ENCODE measurements around the gene NTN5. TPM values are rescaled to one million over a fixed set of nuclear protein-coding genes. Genes with fewer than 3 reads are reported as not detected.
"Not testable (repeated sequence)": the region's sequence is repeated elsewhere in the genome, so short reads cannot be mapped to it uniquely, and the experiment has no call there.

NTN5 gene
- total RNA-seq, 3 donors from 2014 or later = 0.11 to 0.26 (median 0.18) TPM

DNA sequence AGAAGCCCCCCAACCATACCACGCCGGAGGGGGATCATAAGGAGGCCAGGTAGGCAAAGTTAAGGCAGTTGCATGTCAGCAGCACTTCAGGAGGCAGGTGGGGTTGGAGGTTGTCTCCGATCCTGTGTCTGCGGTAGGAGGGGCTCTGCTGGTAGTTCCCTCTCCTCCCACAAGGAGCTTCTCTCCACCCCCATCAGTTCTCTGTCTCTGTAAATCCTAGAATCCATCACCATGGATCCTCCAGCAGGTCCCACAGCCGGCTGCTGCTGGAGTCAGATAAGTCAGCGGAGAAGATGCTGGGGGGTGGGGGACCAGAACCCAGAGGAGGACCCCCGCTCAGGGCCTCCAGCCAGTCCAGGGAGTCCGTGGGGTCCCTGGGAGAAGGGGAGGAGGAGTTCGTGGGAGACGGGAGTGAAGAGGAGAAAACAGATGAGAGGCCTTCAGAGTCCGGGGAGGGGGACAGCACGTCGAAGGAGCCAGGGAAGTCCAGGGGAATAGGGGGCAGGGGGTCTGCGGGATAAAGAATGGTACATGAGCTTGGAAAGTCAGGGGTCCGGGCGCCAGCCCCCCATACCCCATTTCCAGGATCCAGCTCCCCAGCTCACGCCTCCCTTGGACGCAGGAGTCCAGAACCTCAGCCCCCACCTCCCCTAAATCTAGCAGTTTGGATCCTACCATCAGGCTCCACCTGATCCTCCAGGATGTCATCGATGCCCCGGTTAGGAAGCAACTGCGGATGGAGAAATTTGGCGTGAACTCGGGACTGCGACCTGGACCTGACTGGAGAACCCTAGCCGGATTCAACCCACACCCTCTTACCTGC lies 40.4 kb upstream of the NTN5 start:
- H3K27me3 Mint-ChIP-seq (ENCODE audit: low read depth) = no peaks in the 10 kb centered on the region
- H3K4me3 Mint-ChIP-seq = peak overlapping the region; percentile 85
- H3K36me3 Mint-ChIP-seq (ENCODE audit: insufficient read depth) = peaks cover 2% of the 10 kb centered on the region
- DNase-seq (no peak), ATAC-seq (no peak)
- H3K4me1 Mint-ChIP-seq (ENCODE audit: low read depth) = peaks cover 12% of the 10 kb centered on the region
- no peaks in the 10 kb centered on the region for H3K9me3 Mint-ChIP-seq

DNA sequence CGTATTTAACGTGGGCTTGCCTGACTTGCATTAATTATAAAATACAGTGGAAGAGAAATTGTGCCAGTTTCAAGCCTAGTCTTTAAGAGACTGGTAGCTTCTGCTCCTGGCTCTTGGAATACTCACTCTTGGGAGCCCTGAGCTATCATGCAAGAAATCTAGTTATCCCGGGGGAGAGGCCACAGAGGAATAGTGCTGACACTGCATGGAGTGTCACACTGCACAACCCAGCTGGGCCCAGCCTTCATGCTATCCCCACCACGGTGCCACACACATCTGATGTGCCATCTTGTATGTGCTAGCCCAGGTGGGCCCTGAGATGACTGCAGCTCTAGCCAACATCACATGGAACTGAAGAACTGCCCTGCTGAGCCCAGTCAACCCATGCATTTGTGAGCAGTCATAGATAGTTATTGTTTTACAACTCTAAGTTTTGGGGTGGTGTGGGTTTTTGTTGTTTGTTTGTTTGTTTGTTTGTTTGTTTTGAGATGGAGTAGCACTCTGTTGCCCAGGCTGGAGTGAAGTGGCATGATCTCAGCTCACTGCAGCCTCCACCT lies 38.4 kb upstream of the NTN5 start:
- Mint-ChIP-seq H3K9me3 (no peaks in the 10 kb centered on the region), H3K4me1 (ENCODE audit: low read depth) (peaks cover 12% of the 10 kb centered on the region), H3K27me3 (ENCODE audit: low read depth) (no peaks in the 10 kb centered on the region), H3K36me3 (ENCODE audit: insufficient read depth) (peaks cover 5% of the 10 kb centered on the region), H3K4me3 (no peak overlapping the region)
- ATAC-seq (no peak), DNase-seq (no peak)

DNA sequence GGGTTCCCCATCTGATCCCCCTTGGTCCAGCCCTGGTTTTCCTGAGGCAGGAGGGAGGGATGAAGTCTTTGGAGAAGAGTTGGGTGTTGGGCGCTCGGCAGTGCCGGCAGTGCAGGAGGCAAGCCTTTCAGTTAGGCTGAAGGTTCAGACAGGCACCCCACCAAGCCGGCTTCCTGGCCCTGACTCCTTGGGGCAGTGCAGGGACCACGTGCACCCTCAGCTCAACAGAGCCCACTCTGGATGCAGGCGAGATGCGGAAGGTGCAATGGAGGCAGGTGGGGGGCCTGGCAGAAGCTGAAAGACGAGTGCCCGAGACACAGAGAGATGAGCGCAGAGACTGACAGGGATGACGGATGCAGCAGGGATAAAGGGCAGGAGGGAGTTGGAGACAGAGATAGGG lies 35.7 kb upstream of the NTN5 start:
- Mint-ChIP-seq H3K36me3 (ENCODE audit: insufficient read depth) (peaks cover 12% of the 10 kb centered on the region), H3K9me3 (no peaks in the 10 kb centered on the region), H3K4me1 (ENCODE audit: low read depth) (peaks cover under 1% of the 10 kb centered on the region), H3K27me3 (ENCODE audit: low read depth) (no peaks in the 10 kb centered on the region), H3K4me3 (no peak overlapping the region)
- ATAC-seq = no peak
- DNase-seq = no peak

DNA sequence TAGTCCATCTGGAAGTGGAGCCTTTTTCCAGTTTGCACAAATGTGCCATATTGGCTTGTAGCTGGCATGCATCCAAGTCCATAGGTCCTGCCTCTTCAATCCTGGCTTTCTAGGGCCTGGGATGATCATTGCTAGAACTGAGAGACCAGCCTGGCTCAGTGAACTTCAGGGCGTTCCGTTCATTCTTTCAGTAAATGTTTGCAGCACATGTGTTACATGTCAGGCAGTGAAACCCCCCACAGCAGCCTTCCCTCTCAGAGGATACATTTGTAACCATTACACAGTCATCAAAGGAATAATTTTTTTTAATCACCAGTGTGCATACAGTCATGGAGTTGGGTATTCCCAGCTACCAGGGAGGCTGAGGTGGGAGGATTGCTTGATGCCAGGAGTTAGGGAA lies 32.6 kb upstream of the NTN5 start:
- H3K4me3 Mint-ChIP-seq = no peak overlapping the region
- no peaks in the 10 kb centered on the region for H3K27me3 Mint-ChIP-seq (ENCODE audit: low read depth)
- ATAC-seq (no peak), DNase-seq (no peak)
- H3K36me3 Mint-ChIP-seq (ENCODE audit: insufficient read depth) = peaks cover 21% of the 10 kb centered on the region
- no peaks in the 10 kb centered on the region for H3K9me3 Mint-ChIP-seq
- H3K4me1 Mint-ChIP-seq (ENCODE audit: low read depth) = no peaks in the 10 kb centered on the region

DNA sequence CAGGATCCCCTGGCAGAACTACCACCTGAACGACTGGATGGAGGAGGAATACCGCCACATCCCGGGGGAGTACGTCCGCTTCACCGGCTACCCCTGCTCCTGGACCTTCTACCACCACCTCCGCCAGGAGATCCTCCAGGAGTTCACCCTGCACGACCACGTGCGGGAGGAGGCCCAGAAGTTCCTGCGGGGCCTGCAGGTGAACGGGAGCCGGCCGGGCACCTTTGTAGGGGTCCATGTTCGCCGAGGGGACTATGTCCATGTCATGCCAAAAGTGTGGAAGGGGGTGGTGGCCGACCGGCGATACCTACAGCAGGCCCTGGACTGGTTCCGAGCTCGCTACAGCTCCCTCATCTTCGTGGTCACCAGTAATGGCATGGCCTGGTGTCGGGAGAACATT lies 30.5 kb upstream of the NTN5 start:
- ATAC-seq (no peak), DNase-seq (no peak)
- peaks cover 2% of the 10 kb centered on the region for H3K27me3 Mint-ChIP-seq (ENCODE audit: low read depth)
- H3K4me1 Mint-ChIP-seq (ENCODE audit: low read depth) = no peaks in the 10 kb centered on the region
- no peak overlapping the region for H3K4me3 Mint-ChIP-seq
- H3K9me3 Mint-ChIP-seq = no peaks in the 10 kb centered on the region
- H3K36me3 Mint-ChIP-seq (ENCODE audit: insufficient read depth) = peaks cover 21% of the 10 kb centered on the region

DNA sequence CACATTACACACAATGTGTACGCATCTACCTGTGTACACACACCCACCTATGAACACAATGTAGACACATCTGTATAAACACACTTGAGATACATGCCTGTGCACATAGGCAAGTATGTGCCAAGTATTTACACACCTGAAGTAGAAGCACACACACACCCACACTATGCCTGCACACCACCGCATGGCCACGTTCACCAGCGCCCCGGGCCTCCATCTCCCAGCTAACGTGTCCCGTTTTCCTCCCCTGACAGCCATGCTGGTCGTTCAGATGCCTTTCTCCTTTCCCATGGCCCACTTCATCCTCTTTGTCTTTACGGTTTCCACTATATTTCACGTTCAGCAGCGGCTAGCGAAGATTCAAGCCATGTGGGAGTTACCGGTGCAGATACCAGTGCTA lies 29.9 kb upstream of the NTN5 start:
- ATAC-seq (no peak), DNase-seq (no peak)
- H3K27me3 Mint-ChIP-seq (ENCODE audit: low read depth) = peaks cover 5% of the 10 kb centered on the region
- H3K9me3 Mint-ChIP-seq = no peaks in the 10 kb centered on the region
- H3K36me3 Mint-ChIP-seq (ENCODE audit: insufficient read depth) = peaks cover 21% of the 10 kb centered on the region
- no peak overlapping the region for H3K4me3 Mint-ChIP-seq
- H3K4me1 Mint-ChIP-seq (ENCODE audit: low read depth) = no peaks in the 10 kb centered on the region

DNA sequence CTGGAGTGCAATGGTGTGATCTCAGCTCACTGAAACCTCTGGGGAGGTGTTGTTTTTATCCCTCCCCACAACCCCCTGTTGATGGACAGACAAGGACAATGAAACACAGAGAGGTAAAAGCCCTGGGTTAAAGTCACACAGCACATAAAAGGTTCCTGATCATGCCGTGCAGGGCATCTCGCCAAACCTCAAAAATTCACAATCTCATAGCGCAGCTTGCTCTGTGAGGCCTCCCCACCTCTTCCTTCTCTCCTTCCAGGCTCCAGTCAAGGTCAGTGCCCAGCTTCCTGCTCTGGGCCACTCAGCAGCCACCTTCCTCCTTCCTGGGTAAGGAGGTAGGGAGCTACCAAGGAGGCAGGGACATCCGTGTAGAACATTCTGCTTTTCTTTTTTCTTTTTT lies 25.2 kb upstream of the NTN5 start:
- H3K4me3 Mint-ChIP-seq = no peak overlapping the region
- H3K9me3 Mint-ChIP-seq = no peaks in the 10 kb centered on the region
- peaks cover 10% of the 10 kb centered on the region for H3K36me3 Mint-ChIP-seq (ENCODE audit: insufficient read depth)
- ATAC-seq (no peak), DNase-seq (no peak)
- H3K27me3 Mint-ChIP-seq (ENCODE audit: low read depth) = peaks cover 17% of the 10 kb centered on the region
- H3K4me1 Mint-ChIP-seq (ENCODE audit: low read depth) = peaks cover 8% of the 10 kb centered on the region

DNA sequence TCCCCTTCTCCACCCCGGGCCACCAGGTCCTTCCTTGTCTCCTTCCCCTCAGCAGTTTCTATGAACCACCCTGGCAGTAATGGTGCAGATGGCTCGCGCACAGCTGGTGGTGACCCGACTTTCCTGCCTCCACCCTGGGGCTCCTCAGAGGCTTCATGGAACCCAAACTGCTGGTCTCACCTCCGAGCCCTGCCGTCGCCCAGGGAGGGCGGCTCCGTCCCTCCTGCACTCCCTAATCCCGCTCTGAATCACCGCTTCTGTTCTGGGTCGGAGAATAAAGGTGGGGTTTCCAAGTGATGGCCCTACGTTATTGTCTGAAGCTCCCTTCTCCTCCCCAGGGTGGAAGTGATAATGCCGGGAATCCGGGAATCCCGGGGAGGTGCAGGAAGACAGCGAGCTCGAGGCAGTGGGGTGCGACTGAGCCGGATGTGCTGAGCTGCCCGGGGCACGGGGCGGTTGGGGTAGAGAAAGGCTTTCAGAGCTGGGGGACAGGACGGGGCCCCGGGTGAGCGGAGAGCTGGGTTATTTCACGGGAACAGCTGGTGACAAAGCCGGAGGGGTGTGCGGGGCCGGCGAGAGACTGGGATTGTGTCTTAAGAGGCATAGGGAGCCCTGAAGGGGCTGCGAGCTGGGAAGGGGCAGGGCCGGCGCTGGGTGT lies 23.7 kb upstream of the NTN5 start:
- Mint-ChIP-seq H3K4me1 (ENCODE audit: low read depth) (peaks cover 8% of the 10 kb centered on the region), H3K9me3 (no peaks in the 10 kb centered on the region), H3K36me3 (ENCODE audit: insufficient read depth) (peaks cover 4% of the 10 kb centered on the region), H3K27me3 (ENCODE audit: low read depth) (peaks cover 17% of the 10 kb centered on the region), H3K4me3 (peak overlapping the region; percentile 46)
- DNase-seq (no peak), ATAC-seq (peak; percentile 58)

DNA sequence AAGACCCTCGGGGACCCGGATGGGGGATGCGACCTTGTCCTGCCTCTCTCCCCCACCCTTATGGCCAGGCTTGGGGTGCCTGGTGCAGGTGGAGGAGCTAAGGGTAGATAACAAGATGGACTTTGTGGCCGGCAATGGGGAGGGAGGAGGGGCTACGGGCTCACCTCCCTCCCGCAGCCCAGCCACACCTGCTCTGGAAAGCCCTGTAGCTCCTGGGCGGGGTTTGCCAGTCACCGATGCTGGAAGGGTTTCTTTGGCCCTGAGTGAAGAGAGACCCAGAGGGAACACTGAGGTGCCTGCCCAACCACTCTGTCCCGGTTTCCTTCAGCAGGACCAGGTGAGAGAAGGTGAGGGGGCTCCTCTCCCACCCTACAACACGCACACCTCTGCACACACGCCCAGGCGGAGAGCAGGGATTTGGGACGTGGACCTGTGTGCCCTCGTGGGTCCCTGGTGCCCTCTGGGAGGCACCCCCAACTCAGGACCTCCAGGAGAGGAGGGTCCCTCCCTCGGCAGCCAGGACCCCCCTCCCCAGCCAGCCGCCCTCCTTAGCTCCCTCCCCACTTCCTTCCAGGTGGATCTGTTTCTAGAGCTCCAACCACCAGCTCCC lies 23.0 kb upstream of the NTN5 start, which contains the start of gene FUT2:
FUT2 (plus strand) TSS at position 229 of the 610 bp plus-strand sequence. CDS start 6,986 bp downstream, outside the sequence.
- peaks cover 4% of the 10 kb centered on the region for H3K36me3 Mint-ChIP-seq (ENCODE audit: insufficient read depth)
- peaks cover 17% of the 10 kb centered on the region for H3K27me3 Mint-ChIP-seq (ENCODE audit: low read depth)
- peak in 1 of 2 donors; percentile 21 for ATAC-seq
- peaks cover 8% of the 10 kb centered on the region for H3K4me1 Mint-ChIP-seq (ENCODE audit: low read depth)
- no peaks in the 10 kb centered on the region for H3K9me3 Mint-ChIP-seq
- no peak for DNase-seq
- H3K4me3 Mint-ChIP-seq = peak within 1 kb of the TSS; percentile 46

DNA sequence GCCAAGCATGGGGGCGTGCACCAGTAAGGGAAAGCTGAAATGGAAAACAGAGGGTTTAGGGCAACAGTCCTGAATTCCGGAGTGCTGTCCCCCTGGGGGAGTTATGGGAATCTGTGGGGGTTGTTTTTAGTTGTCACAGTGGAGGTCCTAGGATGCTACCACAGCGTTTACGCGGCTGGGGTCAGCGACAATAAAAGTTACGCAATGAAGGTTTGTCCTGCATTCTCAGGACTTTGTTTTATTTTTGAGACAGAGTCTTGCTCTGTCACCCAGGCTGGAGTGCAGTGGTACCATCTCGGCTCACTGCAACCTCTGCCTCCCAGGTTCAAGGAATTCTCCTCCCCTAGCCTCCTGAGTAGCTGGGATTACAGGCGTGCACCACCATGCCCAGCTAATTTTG lies 20.8 kb upstream of the NTN5 start:
- peaks cover 16% of the 10 kb centered on the region for H3K27me3 Mint-ChIP-seq (ENCODE audit: low read depth)
- ATAC-seq; H3K36me3 Mint-ChIP-seq (ENCODE audit: insufficient read depth); H3K9me3 Mint-ChIP-seq; H3K4me1 Mint-ChIP-seq (ENCODE audit: low read depth); H3K4me3 Mint-ChIP-seq; DNase-seq: not testable (repeated sequence)

DNA sequence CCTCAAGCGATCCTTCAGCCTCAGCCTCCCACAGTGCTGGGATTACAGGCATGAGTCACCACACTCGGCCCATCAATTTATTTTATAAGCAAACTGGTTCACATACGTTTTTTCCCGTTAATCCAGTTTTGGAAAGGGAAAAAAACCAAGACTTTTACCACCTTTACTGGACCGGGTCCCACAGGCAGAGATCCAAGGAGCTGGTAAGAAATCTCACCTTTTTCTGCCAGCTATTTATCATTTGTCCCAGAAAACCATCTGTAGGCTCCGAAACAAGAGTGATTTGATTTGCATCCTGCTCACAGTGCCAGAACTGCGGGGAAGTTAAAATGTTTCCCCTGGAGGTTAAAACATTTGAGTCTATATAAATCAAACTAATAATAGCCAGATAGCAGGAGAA lies 16.6 kb upstream of the NTN5 start:
- Mint-ChIP-seq H3K4me1 (ENCODE audit: low read depth) (no peaks in the 10 kb centered on the region), H3K27me3 (ENCODE audit: low read depth) (no peaks in the 10 kb centered on the region), H3K36me3 (ENCODE audit: insufficient read depth) (no peaks in the 10 kb centered on the region), H3K9me3 (no peaks in the 10 kb centered on the region), H3K4me3 (no peak overlapping the region)
- DNase-seq = no peak
- no peak for ATAC-seq

DNA sequence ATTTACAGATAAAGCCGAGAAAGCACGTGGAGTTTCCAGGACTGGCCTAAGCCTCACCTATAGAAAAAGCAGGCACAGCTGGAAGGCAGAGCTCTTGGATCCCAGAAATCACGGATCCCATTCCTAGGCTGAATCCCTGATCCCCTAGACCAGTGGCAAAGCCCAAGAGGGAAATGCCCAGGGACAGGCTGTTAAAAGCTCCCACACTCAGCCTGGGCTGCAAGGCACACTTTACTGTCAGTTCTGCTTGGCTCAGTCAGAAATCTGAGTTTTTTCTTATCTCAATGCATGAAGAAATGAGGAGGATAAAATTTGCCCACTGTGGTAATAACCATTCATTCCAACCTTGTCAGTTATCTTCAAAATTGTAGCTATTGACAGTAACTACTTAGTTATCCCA lies 15.0 kb upstream of the NTN5 start:
- H3K4me1 Mint-ChIP-seq (ENCODE audit: low read depth) = no peaks in the 10 kb centered on the region
- no peaks in the 10 kb centered on the region for H3K27me3 Mint-ChIP-seq (ENCODE audit: low read depth)
- ATAC-seq (no peak), DNase-seq (no peak)
- no peaks in the 10 kb centered on the region for H3K9me3 Mint-ChIP-seq
- H3K36me3 Mint-ChIP-seq (ENCODE audit: insufficient read depth) = no peaks in the 10 kb centered on the region
- H3K4me3 Mint-ChIP-seq = no peak overlapping the region

DNA sequence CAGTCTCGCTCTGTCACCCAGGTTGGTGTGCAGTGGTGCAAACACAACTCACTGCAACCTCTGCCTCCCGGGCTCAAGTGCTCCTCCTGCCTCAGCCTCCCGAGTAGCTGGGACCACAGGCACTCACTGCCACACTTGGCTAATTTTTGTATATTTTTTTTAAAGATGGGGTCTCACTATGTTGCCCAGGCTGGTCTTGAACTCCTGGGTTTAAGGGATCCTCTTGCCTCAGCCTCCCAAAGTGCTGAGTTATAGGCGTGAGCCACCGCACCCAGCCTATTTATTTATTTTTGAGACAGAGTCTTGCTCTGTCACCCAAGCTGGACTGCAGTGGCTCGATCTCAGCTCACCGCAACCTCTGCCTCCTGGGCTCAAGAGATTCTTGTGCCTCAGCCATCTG lies 13.8 kb upstream of the NTN5 start:
- not testable (repeated sequence) for ATAC-seq; DNase-seq; H3K4me1 Mint-ChIP-seq (ENCODE audit: low read depth); H3K9me3 Mint-ChIP-seq; H3K27me3 Mint-ChIP-seq (ENCODE audit: low read depth); H3K36me3 Mint-ChIP-seq (ENCODE audit: insufficient read depth); H3K4me3 Mint-ChIP-seq

DNA sequence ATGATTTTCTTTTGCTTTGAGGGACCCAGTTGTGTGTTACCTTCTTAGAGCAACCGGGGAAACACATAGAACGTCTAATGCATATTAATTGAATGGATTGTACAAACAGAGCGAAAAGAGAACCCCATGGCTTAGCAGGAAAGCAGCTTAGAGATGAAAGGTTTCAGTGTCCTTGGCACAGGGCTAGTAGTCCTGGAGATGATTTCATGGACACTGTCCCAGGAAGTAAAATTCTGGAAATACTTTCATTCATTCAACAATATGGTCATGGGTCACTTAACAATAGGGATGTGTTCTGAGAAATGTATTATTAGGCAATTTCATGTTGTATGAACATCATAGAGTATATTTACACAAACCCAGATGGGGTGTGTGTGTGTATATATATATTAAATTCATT lies 13.3 kb upstream of the NTN5 start:
- H3K9me3 Mint-ChIP-seq = no peaks in the 10 kb centered on the region
- no peaks in the 10 kb centered on the region for H3K4me1 Mint-ChIP-seq (ENCODE audit: low read depth)
- no peak overlapping the region for H3K4me3 Mint-ChIP-seq
- ATAC-seq = no peak
- no peak for DNase-seq
- H3K27me3 Mint-ChIP-seq (ENCODE audit: low read depth) = no peaks in the 10 kb centered on the region
- H3K36me3 Mint-ChIP-seq (ENCODE audit: insufficient read depth) = no peaks in the 10 kb centered on the region
